ENCODE data around the gene RNF39.
"Not testable (repeated sequence)": the region's sequence is repeated elsewhere in the genome, so short reads cannot be mapped to it uniquely, and the experiment has no call there.

The RNF39 gene

GRCh38 chr6:30025186-30025585, 50.4 kb downstream of the RNF39 start:
- no peak overlapping the region for H3K4me3 ChIP-seq (replicated peaks; ENCODE audit: low read depth, low read length)
- TF ChIP-seq CTCF (IDR thresholded peaks at IDR 0.05; ENCODE audit: low read length, missing control alignments), result no peak
- no peak for DNase-seq (ENCODE audit: low read depth)

DNA sequence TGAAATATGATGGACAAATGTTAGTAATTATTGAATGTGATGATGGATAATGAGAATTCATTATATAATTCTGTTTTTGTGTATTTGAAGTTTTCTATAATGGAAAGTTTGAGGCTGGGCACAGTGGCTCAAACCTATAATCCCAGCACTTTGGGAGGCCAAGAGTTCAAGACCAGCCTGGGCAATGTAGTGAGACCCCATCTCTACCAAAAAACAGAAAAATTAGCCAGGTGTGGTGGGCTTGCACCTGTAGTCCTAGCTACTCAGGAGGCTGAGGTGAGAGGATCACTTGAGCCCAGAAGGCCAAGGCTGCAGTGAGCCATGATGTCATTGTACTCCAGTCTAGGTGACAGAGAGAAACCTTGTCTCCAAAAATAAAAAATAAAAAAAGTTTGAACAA, 52.9 kb downstream of the RNF39 start:
- H3K4me3 ChIP-seq (replicated peaks; ENCODE audit: low read depth, low read length); DNase-seq (ENCODE audit: low read depth): not testable (repeated sequence)

DNA sequence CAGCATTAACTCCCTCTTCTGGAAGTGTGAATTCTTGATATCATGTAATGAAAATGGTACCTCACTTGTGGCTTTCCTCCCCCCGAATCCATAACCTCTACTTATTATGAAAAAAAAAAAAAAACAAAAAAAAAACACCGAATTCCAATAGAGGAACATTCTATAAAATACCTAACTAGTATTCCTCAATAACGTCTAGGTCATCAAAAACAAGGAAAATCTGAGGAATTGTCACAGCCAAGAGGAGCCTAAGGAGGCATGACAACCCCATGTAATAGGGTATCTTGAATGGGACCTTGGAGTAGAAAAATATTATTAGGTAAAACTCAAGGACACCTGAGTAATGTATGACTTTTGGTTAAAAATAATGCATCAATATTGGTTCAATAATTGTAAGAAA, 53.4 kb downstream of the RNF39 start:
- no peak for TF ChIP-seq CTCF (IDR thresholded peaks at IDR 0.05; ENCODE audit: low read length, missing control alignments)
- DNase-seq (ENCODE audit: low read depth), result no peak
- H3K4me3 ChIP-seq (replicated peaks; ENCODE audit: low read depth, low read length), result no peak overlapping the region

- DNase-seq (ENCODE audit: low read depth), result no peak
- no peak for TF ChIP-seq CTCF (IDR thresholded peaks at IDR 0.05; ENCODE audit: low read length, missing control alignments)
- no peak overlapping the region for H3K4me3 ChIP-seq (replicated peaks; ENCODE audit: low read depth, low read length)
Measured at GRCh38 chr6:30020626-30021025, 54.9 kb downstream of the RNF39 start.

Measured in fibroblast of pulmonary artery (primary cell).